RPMI7951 (cell line): Measurements from ENCODE around the gene HMOX2. TPM values are rescaled to one million over a fixed set of nuclear protein-coding genes. Genes with fewer than 3 reads are reported as not detected.

ENCODE experiments used
- DNase-seq: peaks from one replicate; pipeline ENCODE4 v3.0.0-alpha.2; 2012; ENCODE audit warnings: low read depth
- total RNA-seq: library from RNA; depleted of rRNA; stranded (reverse); fragments of >200 nt; shearing (Covaris generic); gene quantifications from 2 replicates; pipeline ENCODE4 v1.2.3, GENCODE V29; 2014; rRNA removed

The HMOX2 gene
- total RNA-seq, 1 experiment from 2014 or later = 44.8 TPM

DNA sequence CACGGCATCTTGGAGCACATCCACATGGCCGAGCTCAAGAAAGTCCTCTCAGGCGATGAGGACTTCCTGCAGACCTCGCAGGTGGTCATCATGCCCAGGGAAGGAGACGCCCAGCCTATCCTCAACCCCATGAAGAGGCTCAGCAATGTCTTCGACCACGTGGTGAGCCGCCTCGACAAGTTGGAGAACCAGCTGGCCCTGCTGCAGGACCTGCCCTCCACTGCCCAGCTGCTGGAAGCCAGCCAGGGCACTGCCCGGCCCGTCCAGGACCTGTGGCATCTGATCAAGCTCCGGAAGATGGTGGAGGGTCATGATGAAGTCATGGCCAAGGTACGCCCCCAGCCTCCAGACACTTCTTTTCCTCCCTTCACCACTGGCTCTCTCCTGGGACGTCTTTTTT lies 80.4 kb downstream of the HMOX2 start:
- DNase-seq = no peak

DNA sequence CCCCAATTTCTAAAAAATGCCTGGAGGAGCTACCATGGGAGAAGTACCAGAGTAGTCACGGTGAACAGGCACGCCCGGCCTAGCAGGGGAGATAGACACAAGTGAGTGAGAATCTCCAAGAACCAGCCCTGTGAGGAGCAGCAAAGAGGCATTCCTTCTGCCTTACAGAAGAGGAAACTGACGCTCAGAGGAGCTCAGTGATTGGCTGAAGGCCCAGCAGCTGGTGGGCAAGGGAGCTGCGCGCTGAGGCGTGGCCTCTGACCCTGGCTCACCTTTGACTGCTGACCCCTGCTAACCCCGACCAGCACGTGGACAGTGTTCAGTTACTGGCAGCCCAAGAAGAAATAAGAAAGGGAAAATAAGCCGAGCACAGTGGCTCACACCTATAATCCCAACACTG lies 81.8 kb downstream of the HMOX2 start:
- no peak for DNase-seq

Other genes with a start within 250 kb of the HMOX2 start
- gene SRL, start 234.3 kb upstream of the HMOX2 start, total RNA-seq = under 0.01 TPM in 1 of 2 replicates, not detected in the other
- gene TFAP4, start 203.4 kb upstream of the HMOX2 start, total RNA-seq = 5.9 and 6.6 TPM in 2 replicates
- gene GLIS2, start 160.3 kb upstream of the HMOX2 start, total RNA-seq = 0.24 and 0.49 TPM in 2 replicates
- 25.8 and 46.3 TPM in 2 replicates for gene PAM16, start 125.1 kb upstream of the HMOX2 start, total RNA-seq
- gene VASN, start 104.5 kb upstream of the HMOX2 start, total RNA-seq = 23.1 and 28.3 TPM in 2 replicates
- gene CORO7, start 59.8 kb upstream of the HMOX2 start, total RNA-seq = 13.8 and 18.9 TPM in 2 replicates
- 38.6 and 44.0 TPM in 2 replicates for gene DNAJA3, start 50.5 kb upstream of the HMOX2 start, total RNA-seq
- 48.4 and 66.5 TPM in 2 replicates for gene NMRAL1, start 1.8 kb upstream of the HMOX2 start, total RNA-seq
- gene CDIP1, start 62.4 kb downstream of the HMOX2 start, total RNA-seq = 0.78 and 1.1 TPM in 2 replicates
- gene C16orf96, start 79.9 kb downstream of the HMOX2 start, total RNA-seq = not detected in 2 replicates
- gene UBALD1, start 138.5 kb downstream of the HMOX2 start, total RNA-seq = 3.3 and 4.7 TPM in 2 replicates
- 10.4 and 18.3 TPM in 2 replicates for gene MGRN1, start 148.4 kb downstream of the HMOX2 start, total RNA-seq
- 28.7 and 45.3 TPM in 2 replicates for gene NUDT16L1, start 217.2 kb downstream of the HMOX2 start, total RNA-seq